ENCODE data around the gene FUBP3.

FUBP3 gene

DNA sequence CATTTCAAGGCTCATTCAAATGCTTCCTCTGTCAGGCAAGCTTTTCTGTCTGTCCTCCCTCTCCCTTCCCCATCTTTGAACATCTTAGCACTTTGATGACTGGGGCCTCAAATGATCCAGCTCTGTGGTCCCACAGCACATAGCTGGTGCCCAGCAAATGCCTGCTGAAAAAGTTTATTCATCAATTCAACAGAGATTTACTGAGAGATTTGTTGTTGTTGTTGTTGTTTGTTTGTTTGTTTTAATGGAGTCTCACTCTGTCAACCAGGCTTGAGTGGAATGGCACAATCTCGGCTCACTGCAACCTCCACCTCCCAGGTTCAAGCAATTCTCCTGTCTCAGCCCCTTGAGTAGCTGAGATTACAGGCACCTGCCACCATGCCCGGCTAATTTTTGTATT, 108.2 kb downstream of the FUBP3 start:
- DNase-seq = no peak

Data from NCI-H146 (cell line).